SK-N-MC (cell line): ENCODE results near the gene IQCE.

Experiments used
- EZH2 ChIP-seq: fragments of 200-600 bp; sonication (generic); IDR thresholded peaks from one replicate; pipeline ENCODE4 v1.6.1; 2017; ENCODE audit warnings: antibody characterized with exemption
- POLR2AphosphoS5 ChIP-seq: IDR thresholded peaks from 2 replicates; pipeline ENCODE4 v1.6.1; 2012; ENCODE audit warnings: mild to moderate bottlenecking, low read depth, low read length, borderline replicate concordance

DNA sequence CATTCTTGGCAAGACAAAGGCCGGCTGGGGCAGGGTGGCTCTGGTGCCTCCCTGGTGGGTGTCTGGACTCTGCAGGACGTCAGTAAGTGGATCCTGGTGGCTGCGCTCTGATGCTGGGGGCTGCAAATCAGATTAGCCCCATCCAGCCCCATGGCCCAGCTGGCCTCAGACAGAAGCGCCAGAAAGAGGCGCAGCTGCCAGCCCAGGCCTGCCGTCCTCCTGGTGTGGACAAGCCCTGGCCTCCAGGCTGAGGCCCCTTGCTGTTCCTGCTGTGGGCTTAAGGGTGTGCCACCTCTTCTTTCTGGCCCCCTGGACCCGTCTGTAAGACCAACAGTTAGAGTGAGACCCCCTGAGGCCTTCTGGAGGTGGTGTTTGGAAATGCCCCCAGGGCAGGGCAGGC is 45.1 kb upstream of the IQCE start:
- TF ChIP-seq POLR2AphosphoS5 (no peak), EZH2 (no peak)
